GM12878 (cell line): ENCODE measurements around the gene FMOD. TPM values are rescaled to one million over a fixed set of nuclear protein-coding genes. Genes with fewer than 3 reads are reported as not detected.

Source experiments
- ATAC-seq: fragments of 200-7000 bp; cut with Tn5 transposase; 3 replicates; pipeline ENCODE4 v1.9.1; 2020; ENCODE audit warnings: mild to moderate bottlenecking, moderate library complexity
- BruUV-seq: library from RNA; stranded (reverse); fragments of 400-500 nt; replicated peaks from 2 replicates; lab custom pipeline; 2021; lab: Mats Ljungman, UMichigan
- CTCF ChIA-PET: fragments of 300-600 bp; sonication (Branson Sonifier 250); formaldehyde crosslinking; extraction: SDS; loops from one replicate; lab custom pipeline; 2021; ENCODE audit warnings: inconsistent platforms; lab: Yijun Ruan, JAX
- POLR2A ChIA-PET: fragments of 350-600 bp; formaldehyde crosslinking; extraction: SDS; loops from one replicate; lab custom pipeline; 2021; ENCODE audit warnings: inconsistent platforms; lab: Charles Lee
- RAD21 ChIA-PET: fragments of 300-600 bp; sonication (Branson Sonifier 250); formaldehyde crosslinking; loops from one replicate; lab custom pipeline; 2023; ENCODE audit warnings: antibody characterized with exemption; ENCODE audit not compliant: unreplicated experiment; lab: Charles Lee
- SMC1A ChIA-PET: fragments of 300-600 bp; sonication (Branson Sonifier 250); formaldehyde crosslinking; loops from one replicate; lab custom pipeline; 2023; ENCODE audit not compliant: unreplicated experiment, uncharacterized antibody; lab: Charles Lee
- DNase-seq: peaks from one replicate; pipeline ENCODE4 v3.0.0-alpha.2; 2011; ENCODE audit warnings: low read depth, low spot score
- FAIRE-seq: peaks from 3 replicates; lab custom pipeline; 2011; peaks lifted over from hg19 to GRCh38; lab: Jason Lieb, UNC
- H2AFZ ChIP-seq: 2 replicates; pipeline ENCODE4 v1.6.0; 2011; ENCODE audit warnings: low read depth, low read length, control low read depth; ENCODE audit not compliant: control insufficient read depth
- H3K27ac ChIP-seq: 2 replicates; pipeline ENCODE4 v1.5.1; 2011; ENCODE audit warnings: control low read depth; ENCODE audit not compliant: control insufficient read depth, insufficient read depth
- H3K27me3 ChIP-seq, 2 experiments: replicated peaks in 1 of 2; 2 replicates each; pipeline versions ENCODE4 v1.6.0 to v1.6.1; 2011; ENCODE audit warnings: low read length in 1 of 2; ENCODE audit not compliant: control insufficient read depth in 2 of 2, insufficient read depth in 2 of 2
- H3K36me3 ChIP-seq, 2 experiments: 2 replicates each; pipeline ENCODE4 v1.5.1; 2011; ENCODE audit warnings: low read length in 1 of 2; ENCODE audit not compliant: control insufficient read depth in 2 of 2, insufficient read depth in 2 of 2
- H3K4me1 ChIP-seq: 2 replicates; pipeline ENCODE4 v1.6.1; 2011; ENCODE audit warnings: mild to moderate bottlenecking, low read length, moderate library complexity, mixed read lengths; ENCODE audit not compliant: control insufficient read depth, insufficient read depth
- H3K4me2 ChIP-seq: 2 replicates; pipeline ENCODE4 v1.6.0; 2011; ENCODE audit warnings: control low read depth; ENCODE audit not compliant: control insufficient read depth, insufficient read depth
- H3K4me3 ChIP-seq: fragments of 200-600 bp; sonication (generic); 2 replicates; pipeline ENCODE4 v1.5.1; 2016
- H3K79me2 ChIP-seq: 2 replicates; pipeline ENCODE4 v1.6.0; 2011; ENCODE audit warnings: low read length; ENCODE audit not compliant: control insufficient read depth, insufficient read depth
- H3K9ac ChIP-seq: 2 replicates; pipeline ENCODE4 v1.8.0; 2011; ENCODE audit warnings: low read length, control low read depth, mixed read lengths; ENCODE audit not compliant: control insufficient read depth, insufficient read depth
- H3K9me3 ChIP-seq: replicated peaks from 3 replicates; pipeline ENCODE4 v1.5.1; 2011; ENCODE audit warnings: mild to moderate bottlenecking, low read length; ENCODE audit not compliant: control insufficient read depth, insufficient read depth
- H4K20me1 ChIP-seq: 2 replicates; pipeline ENCODE4 v1.6.0; 2011; ENCODE audit not compliant: control insufficient read depth, insufficient read depth
- BCL3 ChIP-seq: IDR thresholded peaks from 2 replicates; pipeline ENCODE4 v1.6.1; 2011; ENCODE audit warnings: borderline replicate concordance, low read depth, mild to moderate bottlenecking, moderate library complexity, low read length; ENCODE audit not compliant: insufficient read depth, poor library complexity, severe bottlenecking
- CHD4 ChIP-seq: fragments of 200-600 bp; sonication (generic); IDR thresholded peaks from 2 replicates; pipeline ENCODE4 v1.6.1; 2016; ENCODE audit warnings: mild to moderate bottlenecking
- IRF4 ChIP-seq: IDR thresholded peaks from 2 replicates; pipeline ENCODE4 v1.6.1; 2011; ENCODE audit warnings: low read depth, low read length
- PAX8 ChIP-seq: fragments of 450-650 bp; IDR thresholded peaks from 2 replicates; pipeline ENCODE4 v1.6.1; 2017; ENCODE audit warnings: mild to moderate bottlenecking, moderate library complexity
- POLR2A ChIP-seq: IDR thresholded peaks from 2 replicates; pipeline ENCODE4 v1.6.1; 2011; ENCODE audit warnings: low read depth, mild to moderate bottlenecking, low read length
- POLR2AphosphoS2 ChIP-seq: IDR thresholded peaks from 2 replicates; pipeline ENCODE4 v1.6.1; 2011; ENCODE audit warnings: low read depth, mild to moderate bottlenecking, low read length, improper control_type of control experiment, moderate library complexity
- POLR2AphosphoS5 ChIP-seq: IDR thresholded peaks from 2 replicates; pipeline ENCODE4 v1.6.1; 2011; ENCODE audit warnings: mild to moderate bottlenecking, low read length, inconsistent platforms
- PRDM15 ChIP-seq: fragments of 450-650 bp; formaldehyde crosslinking; IDR thresholded peaks from 2 replicates; pipeline ENCODE4 v1.4.0; 2020; ENCODE audit warnings: mild to moderate bottlenecking, moderate library complexity
- RB1 ChIP-seq: fragments of 450-650 bp; formaldehyde crosslinking; IDR thresholded peaks from 2 replicates; pipeline ENCODE4 v1.6.1; 2017; ENCODE audit warnings: mild to moderate bottlenecking, borderline replicate concordance
- RELA ChIP-seq: fragments of 450-650 bp; IDR thresholded peaks from 2 replicates; pipeline ENCODE4 v1.8.0; 2014; ENCODE audit warnings: borderline replicate concordance; ENCODE audit not compliant: partially characterized antibody
- SMAD1 ChIP-seq: fragments of 450-650 bp; IDR thresholded peaks from 2 replicates; pipeline ENCODE4 v1.6.1; 2018; ENCODE audit warnings: mild to moderate bottlenecking, low read depth; ENCODE audit not compliant: partially characterized antibody
- SP1 ChIP-seq: IDR thresholded peaks from one replicate; pipeline ENCODE4 v1.6.1; 2011; ENCODE audit warnings: low read depth, low read length
- TCF7 ChIP-seq: IDR thresholded peaks from 2 replicates; pipeline ENCODE4 v1.6.1; 2014; ENCODE audit warnings: antibody characterized with exemption, borderline replicate concordance
- WGBS: methylation state at CpG from one replicate; pipeline ENCODE4 v1.1.6; 2016; ENCODE audit warnings: low lambda C conversion rate; ENCODE audit not compliant: insufficient replicate concordance, insufficient coverage; ENCODE audit errors: missing lambda C conversion rate; 5-methylcytosine and 5-hydroxymethylcytosine counted together
- in situ Hi-C: fragments of 300-500 bp; cut with MboI; formaldehyde crosslinking; loops from 9 replicates; pipeline ENCODE4 v1.14.3; 2018; ENCODE audit warnings: mixed read lengths
- intact Hi-C: fragments of 100-400 bp; cut with micrococcal nuclease; formaldehyde crosslinking; loops from one replicate; pipeline ENCODE4 v1.14.2; 2022; ENCODE audit not compliant: unreplicated experiment
- polyA plus RNA-seq, 11 experiments: library from polyadenylated mRNA; depleted of rRNA in 4 of 11; unstranded in 6 of 11; stranded (reverse) in 5 of 11; fragments of >200 nt; fragmentation: Nextera tagmentation in 4 of 11; fragmentation: Illumina TruSeq in 1 of 11; extraction: Ambion mirVana in 4 of 11; extraction: Trizol in 1 of 11; gene quantifications; 1 replicate in 1 of 11; 2 replicates in 10 of 11; pipeline versions ENCODE4 v1.2.1 to v1.2.3, GENCODE V29; 2011 to 2016; ENCODE audit warnings: inconsistent platforms in 2 of 11, missing spikeins in 2 of 11, low read depth in 1 of 11
- total RNA-seq, 4 experiments: library from RNA; depleted of rRNA in 3 of 4; stranded (reverse); fragments of >200 nt in 3 of 4; fragmentation: Illumina TruSeq in 1 of 4; extraction: Trizol in 1 of 4; gene quantifications; 2 replicates each; pipeline versions ENCODE4 v1.2.1 to v1.2.3, GENCODE V29; 2013 to 2021
- TF ChIP-seq, protein P1 (sequence below): IDR thresholded peaks from 2 replicates; pipeline ENCODE4 v1.6.1; 2011; ENCODE audit warnings: low read depth, mild to moderate bottlenecking, low read length, moderate library complexity, borderline replicate concordance; ENCODE audit errors: extremely low read depth
- TF ChIP-seq, protein P2 (sequence below): fragments of 450-650 bp; IDR thresholded peaks from 2 replicates; pipeline ENCODE4 v1.6.1; 2017; ENCODE audit warnings: antibody characterized with exemption, mild to moderate bottlenecking, moderate library complexity

FMOD gene
- total and polyA plus RNA-seq, 10 of the 15 experiments (the other 5 are each of a cell fraction or from before 2014, with no cell fraction given) = 0.03 to 0.26 (median 0.11) TPM; not detected in 7

DNA sequence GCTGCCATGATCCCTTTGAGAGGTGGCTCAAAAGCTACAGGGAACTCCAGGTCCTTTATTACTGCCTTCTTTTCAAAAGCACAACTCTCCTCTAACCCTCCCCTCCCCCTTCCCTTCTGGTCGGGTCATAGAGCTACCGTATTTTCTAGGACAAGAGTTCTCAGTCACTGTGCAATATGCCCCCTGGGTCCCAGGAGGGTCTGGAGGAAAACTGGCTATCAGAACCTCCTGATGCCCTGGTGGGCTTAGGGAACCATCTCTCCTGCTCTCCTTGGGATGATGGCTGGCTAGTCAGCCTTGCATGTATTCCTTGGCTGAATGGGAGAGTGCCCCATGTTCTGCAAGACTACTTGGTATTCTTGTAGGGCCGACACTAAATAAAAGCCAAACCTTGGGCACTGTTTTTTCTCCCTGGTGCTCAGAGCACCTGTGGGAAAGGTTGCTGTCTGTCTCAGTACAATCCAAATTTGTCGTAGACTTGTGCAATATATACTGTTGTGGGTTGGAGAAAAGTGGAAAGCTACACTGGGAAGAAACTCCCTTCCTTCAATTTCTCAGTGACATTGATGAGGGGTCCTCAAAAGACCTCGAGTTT lies 42.5 kb downstream of the FMOD start:
- WGBS = 26% methylated on average over 5 of the region's 5 CpGs
- CTCF ChIA-PET = interaction anchor here (1.1 to 9.4 kb wide), 16 partner anchors 9 to 179 kb away, joined by 3 to 281 read pairs (median 10); no protein-coding TSS in a partner anchor
- SMC1A ChIA-PET = interaction anchor here (1.0 to 9.7 kb wide), 7 partner anchors 8 to 41 kb away, joined by 4 to 406 read pairs (median 171); no protein-coding TSS in a partner anchor
- POLR2A ChIA-PET = interaction anchor here (0.9 to 10.0 kb wide), 13 partner anchors 9 to 120 kb away, joined by 3 to 393 read pairs (median 7); no protein-coding TSS in a partner anchor
- ATAC-seq = no peak
- FAIRE-seq = no peak
- DNase-seq = no peak
- peak overlapping the region; percentile 90 for H3K9ac ChIP-seq
- H2AFZ ChIP-seq = no peak overlapping the region
- no peaks in the 10 kb centered on the region for H3K9me3 ChIP-seq
- RAD21 ChIA-PET = interaction anchor here (1.0 to 9.7 kb wide), 9 partner anchors 8 to 1184 kb away, joined by 3 to 470 read pairs (median 19); no protein-coding TSS in a partner anchor
- H3K27ac ChIP-seq = peak overlapping the region; percentile 61
- no TSS peak for BruUV-seq
- H3K27me3 ChIP-seq = no peaks in the 10 kb centered on the region
- H3K4me3 ChIP-seq = peak overlapping the region; percentile 97
- H4K20me1 ChIP-seq = peaks cover 10% of the 10 kb centered on the region
- H3K4me2 ChIP-seq = peak overlapping the region; percentile 91
- intact Hi-C loops = no loop called here
- in situ Hi-C loops = no loop called here
- peaks cover 62% of the 10 kb centered on the region for H3K79me2 ChIP-seq
- H3K36me3 ChIP-seq = peaks cover 4 to 12% of the 10 kb centered on the region in 2 experiments
- H3K4me1 ChIP-seq = peaks cover 29% of the 10 kb centered on the region
- TF ChIP-seq RELA (no peak), SMAD1 (peak; percentile 29), PRDM15 (no peak), PAX8 (no peak), SP1 (no peak), POLR2AphosphoS5 (peak; percentile 69; the same call in 1 of the 2 replicates), POLR2A (peak; percentile 41; the same call in 1 of the 2 replicates), IRF4 (no peak), RB1 (no peak), CHD4 (no peak), TCF7 (no peak), POLR2AphosphoS2 (peak; percentile 92; the same call in 1 of the 2 replicates), BCL3 (no peak)
- TF ChIP-seq, protein P1, sequence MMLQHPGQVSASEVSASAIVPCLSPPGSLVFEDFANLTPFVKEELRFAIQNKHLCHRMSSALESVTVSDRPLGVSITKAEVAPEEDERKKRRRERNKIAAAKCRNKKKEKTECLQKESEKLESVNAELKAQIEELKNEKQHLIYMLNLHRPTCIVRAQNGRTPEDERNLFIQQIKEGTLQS = no peak
- TF ChIP-seq, protein P2, sequence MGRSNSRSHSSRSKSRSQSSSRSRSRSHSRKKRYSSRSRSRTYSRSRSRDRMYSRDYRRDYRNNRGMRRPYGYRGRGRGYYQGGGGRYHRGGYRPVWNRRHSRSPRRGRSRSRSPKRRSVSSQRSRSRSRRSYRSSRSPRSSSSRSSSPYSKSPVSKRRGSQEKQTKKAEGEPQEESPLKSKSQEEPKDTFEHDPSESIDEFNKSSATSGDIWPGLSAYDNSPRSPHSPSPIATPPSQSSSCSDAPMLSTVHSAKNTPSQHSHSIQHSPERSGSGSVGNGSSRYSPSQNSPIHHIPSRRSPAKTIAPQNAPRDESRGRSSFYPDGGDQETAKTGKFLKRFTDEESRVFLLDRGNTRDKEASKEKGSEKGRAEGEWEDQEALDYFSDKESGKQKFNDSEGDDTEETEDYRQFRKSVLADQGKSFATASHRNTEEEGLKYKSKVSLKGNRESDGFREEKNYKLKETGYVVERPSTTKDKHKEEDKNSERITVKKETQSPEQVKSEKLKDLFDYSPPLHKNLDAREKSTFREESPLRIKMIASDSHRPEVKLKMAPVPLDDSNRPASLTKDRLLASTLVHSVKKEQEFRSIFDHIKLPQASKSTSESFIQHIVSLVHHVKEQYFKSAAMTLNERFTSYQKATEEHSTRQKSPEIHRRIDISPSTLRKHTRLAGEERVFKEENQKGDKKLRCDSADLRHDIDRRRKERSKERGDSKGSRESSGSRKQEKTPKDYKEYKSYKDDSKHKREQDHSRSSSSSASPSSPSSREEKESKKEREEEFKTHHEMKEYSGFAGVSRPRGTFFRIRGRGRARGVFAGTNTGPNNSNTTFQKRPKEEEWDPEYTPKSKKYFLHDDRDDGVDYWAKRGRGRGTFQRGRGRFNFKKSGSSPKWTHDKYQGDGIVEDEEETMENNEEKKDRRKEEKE = no peak
